ENCODE data around the gene LYAR.
A peak's percentile ranks its signal among the peaks of the same experiment; 100 is the strongest.
"Not testable (repeated sequence)": the region's sequence is repeated elsewhere in the genome, so short reads cannot be mapped to it uniquely, and the experiment has no call there.

Gene LYAR

DNA sequence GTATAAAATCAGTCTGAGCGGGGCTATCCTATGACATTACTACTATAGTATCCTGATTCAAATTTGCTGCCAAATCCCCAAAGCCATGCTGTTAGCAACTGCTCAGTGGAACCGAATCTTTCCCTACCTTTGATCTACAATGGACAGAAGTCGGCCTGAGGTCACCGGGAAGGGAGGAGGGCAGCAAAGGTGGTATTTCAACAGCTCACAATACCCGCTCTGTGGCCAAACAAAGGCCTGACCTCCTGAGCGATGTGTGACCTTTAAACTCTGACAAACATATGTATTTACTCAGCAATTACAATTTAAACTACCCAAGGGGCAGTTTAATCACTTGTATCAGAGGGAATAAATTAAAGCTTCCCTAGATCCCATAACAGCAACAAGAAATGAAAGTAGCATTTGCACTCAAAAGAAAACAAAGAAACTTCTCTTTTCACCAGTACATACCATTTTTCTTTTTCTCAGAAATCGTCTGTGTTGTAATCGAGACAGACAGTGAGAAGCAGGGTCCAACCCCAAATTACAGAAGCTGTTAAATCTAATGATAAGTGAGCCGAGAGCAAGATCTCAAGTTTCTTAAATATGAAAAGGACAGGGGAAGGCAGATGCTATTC, 30.4 kb downstream of the LYAR start:
- no peak for DNase-seq

GRCh38 chr4:4257705-4258104, 32.2 kb downstream of the LYAR start:
- DNase-seq: not testable (repeated sequence)

- DNase-seq: no peak
Observed at GRCh38 chr4:4256799-4257198, 33.2 kb downstream of the LYAR start.

DNA sequence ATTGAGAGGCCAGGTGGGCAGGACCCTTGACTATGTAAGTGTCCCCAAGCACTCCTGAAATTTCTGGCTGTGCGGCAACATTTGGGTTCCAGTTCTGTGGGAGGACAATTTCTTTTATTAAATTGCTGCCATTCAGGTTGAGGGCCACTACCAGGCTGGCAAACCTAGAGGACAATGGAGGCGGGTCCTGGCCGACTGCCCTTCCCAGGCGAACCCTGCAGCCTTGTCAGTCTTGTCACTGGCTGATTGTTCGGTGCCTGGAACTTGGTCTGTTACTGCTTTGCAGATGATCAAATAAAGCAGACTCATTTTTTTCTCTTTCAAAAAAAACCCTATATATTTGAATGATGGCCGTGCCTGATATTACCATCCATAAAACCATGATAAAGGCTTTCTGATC, 35.3 kb downstream of the LYAR start:
- peak; percentile 85 for DNase-seq

DNA sequence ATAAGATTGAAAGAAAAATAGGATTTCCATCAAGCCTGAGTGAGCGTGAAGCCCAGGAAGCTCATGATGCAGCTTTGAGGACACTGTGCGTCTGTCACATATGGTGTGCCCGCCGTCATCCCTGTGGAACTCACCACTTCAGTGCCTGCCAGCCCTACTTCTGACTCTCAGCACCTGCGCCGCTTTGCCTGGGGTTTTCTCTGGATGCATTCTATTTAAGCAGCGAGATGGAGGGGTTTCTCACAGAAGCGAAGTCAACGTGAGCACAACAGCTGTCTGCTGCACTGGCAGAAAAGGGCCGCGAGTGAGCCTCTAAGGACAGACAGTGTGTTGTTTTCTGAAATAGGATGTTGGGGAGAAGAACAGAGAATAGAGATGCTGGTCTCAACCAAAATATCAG, 35.8 kb downstream of the LYAR start:
- DNase-seq: no peak

GRCh38 chr4:4249866-4250265, 40.1 kb downstream of the LYAR start:
- DNase-seq: no peak

GRCh38 chr4:4249342-4249741, 40.6 kb downstream of the LYAR start:
- not testable (repeated sequence) for DNase-seq

DNA sequence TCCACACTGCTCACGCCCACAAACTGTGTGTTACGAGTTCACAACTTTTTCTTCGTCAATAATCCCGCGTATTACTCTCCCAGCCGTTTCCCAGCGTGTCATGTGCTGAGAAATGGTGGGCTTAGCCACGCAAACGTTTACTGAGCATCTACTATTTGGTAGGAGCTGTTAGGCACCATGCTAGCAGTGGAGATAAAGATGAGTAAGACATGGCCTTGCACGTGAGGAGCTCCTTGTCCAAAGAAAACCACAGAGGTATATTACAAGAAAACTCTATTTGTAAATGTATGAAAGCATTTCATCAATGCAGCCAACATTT, 41.1 kb downstream of the LYAR start:
- DNase-seq: no peak

DNA sequence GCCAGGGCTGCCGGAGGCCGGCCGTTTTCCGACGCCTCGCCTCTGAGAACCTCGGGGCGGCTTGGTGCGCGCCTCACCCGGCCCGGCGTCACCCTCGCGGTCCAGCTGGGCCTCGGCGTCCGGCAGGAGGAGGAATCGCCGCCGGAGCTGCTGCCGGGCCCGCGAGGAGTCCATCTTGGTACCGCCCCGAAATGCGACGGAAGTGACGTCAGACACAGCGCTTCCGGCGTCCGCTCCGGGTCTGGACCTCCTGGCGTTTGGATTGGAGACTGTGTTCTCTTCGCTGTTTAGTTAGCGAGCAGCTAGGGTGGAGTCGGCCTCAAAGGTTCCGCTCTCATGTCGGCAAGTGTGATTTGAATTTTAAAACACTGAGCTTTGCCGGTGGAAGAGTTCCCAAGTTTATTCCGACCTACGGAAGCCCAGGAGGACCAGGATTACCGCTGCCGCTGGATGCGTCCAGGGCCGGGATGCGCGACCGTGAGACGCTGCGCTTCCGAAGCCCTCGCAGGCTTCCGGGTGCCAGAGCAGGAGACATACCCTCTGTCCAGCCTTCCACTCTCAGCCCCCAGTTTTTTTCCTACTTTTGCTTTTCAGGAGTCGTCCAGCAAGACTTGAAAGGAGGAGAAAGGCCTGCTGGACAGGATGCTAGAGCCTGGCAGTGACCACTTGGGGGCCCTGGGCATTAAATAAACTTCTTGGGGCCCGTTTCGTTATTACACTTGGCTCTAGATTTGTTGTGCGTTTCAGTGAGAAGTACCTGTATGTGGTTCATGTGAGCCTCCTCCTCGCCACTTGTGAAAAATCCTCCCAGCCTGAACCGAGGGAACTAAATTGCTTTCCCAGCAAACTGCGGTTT, 41.7 kb downstream of the LYAR start, which contains the start of gene TMEM128:
TMEM128 (minus strand) TSS at position 195 of the 856 bp plus-strand sequence; CDS start at position 174, 21 bp downstream.
- peak; percentile 97 for DNase-seq

GRCh38 chr4:4247696-4248028, 42.3 kb downstream of the LYAR start:
- peak; percentile 64 for DNase-seq

- no peak for DNase-seq
Observed at GRCh38 chr4:4245172-4245571, 44.8 kb downstream of the LYAR start.

DNA sequence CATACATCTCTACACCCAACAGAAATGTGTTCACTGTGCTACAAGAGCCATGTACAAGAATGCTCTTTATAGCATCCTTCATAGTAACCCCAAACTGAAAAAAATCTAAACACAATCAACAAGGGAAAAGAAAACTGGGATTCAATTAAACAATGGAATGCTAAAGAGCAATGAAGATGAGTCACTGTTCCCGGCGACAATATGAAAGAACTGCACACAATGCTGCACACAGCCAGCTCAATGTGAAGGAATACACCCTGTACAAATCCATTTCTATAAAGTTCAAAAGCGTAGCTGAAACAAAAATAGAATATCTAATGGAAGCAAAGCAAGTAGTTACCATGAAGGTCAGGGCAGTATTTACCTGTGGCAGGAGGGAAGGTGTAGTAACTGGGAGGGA, 50.4 kb downstream of the LYAR start:
- DNase-seq: not testable (repeated sequence)

- DNase-seq: no peak
Observed at GRCh38 chr4:4233610-4234009, 56.3 kb downstream of the LYAR start.

GRCh38 chr4:4228356-4228668, 61.6 kb downstream of the LYAR start:
- DNase-seq: no peak

DNA sequence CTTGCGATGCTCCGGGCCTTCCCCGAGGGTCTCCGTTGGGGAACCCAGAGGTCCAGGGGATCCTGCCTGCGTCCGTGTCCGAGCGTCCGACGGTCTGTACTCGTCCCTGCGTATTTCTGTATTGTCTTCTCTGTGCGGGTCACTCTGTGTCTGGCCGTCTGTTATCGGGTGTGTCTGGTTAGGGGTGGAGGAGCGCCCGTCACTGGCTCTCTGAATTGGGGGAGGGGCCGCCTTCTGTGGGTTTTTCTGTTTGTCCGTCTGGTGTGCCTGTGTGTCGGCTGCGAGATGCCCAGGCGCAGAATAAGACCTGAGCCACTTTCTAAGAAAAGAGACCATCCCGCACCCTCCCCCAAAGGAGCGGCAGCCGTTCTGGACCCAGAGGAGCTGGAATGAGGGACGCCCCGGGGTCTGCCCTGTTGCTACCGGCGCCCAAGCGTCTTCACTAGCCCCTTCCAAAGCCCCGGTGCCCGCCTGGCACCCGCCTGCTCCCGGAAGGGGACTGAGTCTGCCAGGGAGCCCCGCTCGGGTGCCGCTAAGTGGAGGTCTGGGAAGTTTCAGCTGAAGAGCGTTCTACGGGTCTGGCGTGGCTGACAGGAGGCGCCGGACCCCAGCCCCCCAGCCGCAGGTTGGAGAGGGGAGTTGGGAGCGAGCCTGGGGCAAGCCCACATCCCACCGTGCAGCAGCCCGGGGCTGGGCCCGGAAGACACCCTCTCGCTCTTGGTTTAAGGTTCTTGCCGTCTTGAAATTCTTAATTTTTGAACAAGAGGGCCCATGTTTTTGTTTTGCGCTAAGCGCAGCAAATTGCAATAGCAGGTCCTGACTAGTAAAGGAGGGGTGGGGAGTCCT, 62.2 kb downstream of the LYAR start:
- no peak for DNase-seq

- no peak for DNase-seq
Observed at GRCh38 chr4:4226606-4227438, 63.1 kb downstream of the LYAR start, which contains the start of gene OTOP1. Gene OTOP1, minus strand, starts transcription at chr4:4226929. Its CDS starts 65 bp downstream, at chr4:4226864.

DNA sequence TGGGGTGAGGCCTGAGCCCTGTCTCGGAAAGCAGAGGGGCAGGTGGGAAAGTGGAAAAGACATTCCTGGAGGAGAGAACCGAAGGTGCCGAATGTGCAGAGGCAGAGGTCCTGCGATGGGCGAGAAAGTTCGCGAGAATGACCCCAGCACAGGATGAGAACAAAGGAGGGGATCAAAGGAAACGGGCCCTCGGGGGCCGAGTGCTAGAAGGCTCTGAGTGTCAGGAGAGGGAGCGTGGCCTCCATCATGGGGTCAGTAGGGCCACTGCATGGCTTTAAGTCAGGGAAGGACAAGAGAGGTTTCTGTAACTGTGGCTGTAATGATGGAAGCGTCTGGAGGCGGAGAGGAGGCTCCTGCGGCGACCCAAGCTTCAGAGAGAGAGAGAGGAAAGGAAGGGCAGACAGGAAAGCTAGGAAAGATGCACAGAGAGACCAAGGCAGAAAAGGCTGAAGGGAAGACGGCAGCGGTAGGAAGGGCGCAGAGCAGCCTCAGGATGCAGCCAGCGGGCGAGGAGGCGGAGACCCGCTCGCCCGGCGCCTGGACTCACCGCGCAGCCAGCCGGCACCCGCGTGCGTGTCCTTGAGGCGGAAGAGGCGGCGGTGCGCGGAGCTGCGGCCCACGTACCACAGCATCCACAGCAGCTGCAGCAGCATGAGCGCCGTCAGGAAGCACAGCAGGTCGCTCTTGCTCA, 63.9 kb downstream of the LYAR start:
- DNase-seq: no peak
